HFF-Myc (cell line): ENCODE measurements around the gene ANKS3.
A peak's percentile ranks its signal among the peaks of the same experiment; 100 is the strongest.

Source experiments
- DNase-seq: peaks from one replicate; pipeline ENCODE4 v3.0.0-alpha.2; 2011; ENCODE audit warnings: low read depth; ENCODE audit errors: extremely low read depth
- H3K4me3 ChIP-seq: replicated peaks from 2 replicates; pipeline ENCODE4 v1.5.1; 2011; ENCODE audit warnings: low read depth, mild to moderate bottlenecking, control low read depth, low read length
- CTCF ChIP-seq: IDR thresholded peaks from 2 replicates; pipeline ENCODE4 v1.5.1; 2012; ENCODE audit warnings: mild to moderate bottlenecking, low read depth, low read length, control low read depth; ENCODE audit errors: missing control alignments

Gene ANKS3

DNA sequence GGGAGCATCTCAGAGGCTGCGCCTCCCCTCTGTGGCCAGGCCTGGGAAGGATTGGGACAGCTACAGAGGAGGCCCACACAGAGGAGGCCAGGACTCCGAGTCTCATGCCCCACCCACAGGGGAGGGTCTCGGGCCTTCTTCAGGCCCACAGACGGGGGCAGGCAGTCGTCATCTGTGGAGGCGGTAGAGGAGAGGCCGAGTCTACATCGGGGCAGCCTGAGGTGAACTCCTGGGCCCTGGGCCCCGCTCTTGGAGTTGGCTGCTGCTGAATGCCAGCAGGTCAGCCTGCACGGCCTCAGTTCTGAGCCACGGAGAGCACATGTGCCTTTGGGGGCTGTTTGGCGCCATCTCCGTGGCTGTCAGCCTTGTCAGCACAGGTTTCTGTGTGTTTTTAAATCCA lies 48.8 kb downstream of the ANKS3 start:
- DNase-seq = no peak
- TF ChIP-seq CTCF = no peak
- H3K4me3 ChIP-seq = no peak overlapping the region

DNA sequence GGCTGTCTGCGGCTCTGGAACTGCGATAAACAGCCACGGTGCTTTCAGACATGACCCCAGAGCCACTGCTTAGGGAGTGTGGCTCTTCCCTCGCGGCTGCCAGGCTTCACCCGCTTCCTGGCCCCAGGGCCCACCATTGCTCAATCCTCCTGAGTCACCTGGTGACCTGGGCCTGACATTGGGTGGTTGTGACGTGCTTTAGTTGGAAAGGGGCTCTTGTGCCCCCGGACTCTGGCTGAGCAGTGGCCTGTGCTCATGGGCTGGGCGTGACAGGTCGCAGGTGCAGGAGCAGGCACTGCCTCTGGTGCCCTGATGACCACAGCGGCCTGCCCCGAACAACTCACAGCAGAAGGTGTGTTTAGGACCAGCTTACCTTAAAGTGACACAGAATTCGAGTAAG lies 49.3 kb downstream of the ANKS3 start:
- no peak overlapping the region for H3K4me3 ChIP-seq
- no peak for DNase-seq
- TF ChIP-seq CTCF = no peak

DNA sequence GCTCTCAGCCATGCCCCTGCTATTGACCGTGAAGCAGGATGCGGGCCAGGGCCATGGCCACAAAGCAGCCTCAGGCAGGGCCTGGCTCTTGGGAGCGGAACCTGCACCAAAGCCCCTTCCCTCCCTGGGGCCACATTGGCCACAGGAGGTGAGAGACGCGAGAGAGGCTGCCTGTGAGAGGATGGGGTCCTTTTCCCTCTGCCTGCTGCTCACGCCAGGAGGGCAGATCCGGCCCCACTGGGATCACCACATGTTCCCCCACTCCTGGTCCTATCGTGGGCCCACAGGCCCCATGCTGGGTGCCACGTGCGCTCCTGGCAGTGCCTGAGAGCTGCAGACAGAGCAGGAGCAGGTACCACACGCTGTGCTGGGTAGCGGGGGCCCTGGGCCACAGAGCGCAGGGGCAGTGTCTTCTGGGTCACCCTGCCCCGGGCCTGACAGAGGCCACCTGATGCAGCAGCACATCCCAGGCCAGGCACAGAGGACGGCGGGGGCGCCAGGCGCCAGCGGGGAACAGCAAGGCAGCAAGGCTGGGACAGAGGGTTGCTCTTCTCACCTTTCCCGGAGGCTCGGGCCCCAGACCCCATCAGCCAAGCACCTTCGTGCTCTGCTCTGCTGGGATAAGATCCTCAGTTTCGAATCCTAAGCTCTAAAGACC lies 49.9 kb downstream of the ANKS3 start:
- no peak overlapping the region for H3K4me3 ChIP-seq
- no peak for TF ChIP-seq CTCF
- DNase-seq = no peak

DNA sequence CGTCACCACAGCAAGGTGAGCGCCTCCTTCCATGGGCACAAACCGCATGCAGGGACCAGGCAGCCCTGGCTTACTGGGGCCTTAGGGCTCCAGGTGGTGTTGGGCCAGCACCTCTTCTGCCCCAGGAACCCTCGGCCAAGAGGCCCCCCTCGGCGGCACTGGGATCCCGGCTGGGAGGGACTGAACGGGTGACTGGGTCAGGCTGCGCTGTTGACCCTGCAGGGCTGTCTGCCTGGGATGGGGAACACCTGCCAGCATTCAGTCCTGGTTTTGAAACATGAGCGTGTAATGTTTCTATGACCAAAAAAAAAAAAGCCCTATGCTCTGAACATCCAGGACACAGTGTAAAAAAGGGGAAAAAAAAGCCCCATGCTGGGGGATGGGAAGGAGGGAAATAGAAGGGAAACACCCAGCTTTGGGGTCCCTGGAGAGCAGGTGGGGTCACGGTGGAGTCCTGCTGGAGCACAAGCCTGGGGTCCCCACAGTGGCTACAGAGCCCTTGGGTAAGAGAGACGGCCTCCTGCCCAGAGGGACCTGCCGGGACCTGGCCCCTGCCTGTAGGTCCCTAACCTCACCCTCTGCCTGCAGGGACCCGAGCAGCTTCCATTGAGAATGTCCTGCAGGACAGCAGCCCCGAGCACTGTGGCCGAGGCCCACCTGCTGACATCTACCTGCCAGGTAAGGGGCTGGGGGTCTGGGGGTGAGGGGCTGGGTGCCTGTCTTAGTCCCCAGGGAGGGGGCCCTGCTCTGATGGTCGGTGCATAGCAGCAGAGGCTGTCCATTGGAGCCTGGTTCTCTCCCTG lies 50.6 kb downstream of the ANKS3 start:
- no peak overlapping the region for H3K4me3 ChIP-seq
- no peak for DNase-seq
- no peak for TF ChIP-seq CTCF

- DNase-seq = no peak
- TF ChIP-seq CTCF = peak; percentile 42
- H3K4me3 ChIP-seq = no peak overlapping the region
Measured at GRCh38 chr16:4682616-4683254, 51.3 kb downstream of the ANKS3 start.

GRCh38 chr16:4682084-4682591 lies 51.9 kb downstream of the ANKS3 start:
- no peak overlapping the region for H3K4me3 ChIP-seq
- no peak for TF ChIP-seq CTCF
- no peak for DNase-seq
